Measurements from ENCODE around the gene TMPRSS6.
A peak's percentile ranks its signal among the peaks of the same experiment; 100 is the strongest.

The TMPRSS6 gene

GRCh38 chr22:37109242-37109917, at the start of gene TMPRSS6:
TSS of gene TMPRSS6 (minus strand) at chr22:37109713. CDS start at chr22:37103417, 6,296 bp downstream.
- DNase-seq: peak; percentile 65

DNA sequence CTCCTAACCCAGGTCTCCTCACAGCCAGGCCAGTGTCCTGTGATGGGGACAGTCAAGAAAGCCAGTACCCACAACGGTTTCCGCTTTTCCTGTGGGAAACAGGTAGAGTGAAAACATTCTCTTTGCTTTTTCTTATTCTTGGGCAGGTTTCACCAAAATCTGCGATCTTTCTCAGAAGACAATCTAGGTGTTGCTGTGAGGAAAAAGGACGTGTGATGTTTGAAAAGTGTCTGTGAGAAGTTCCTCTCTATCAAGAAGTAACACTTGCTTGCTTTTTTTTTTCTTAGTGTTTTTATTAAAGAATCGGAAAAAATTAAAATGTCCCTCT, 49.4 kb upstream of the TMPRSS6 start:
- no peak for DNase-seq

- DNase-seq: no peak
These were observed 48.2 kb upstream of the TMPRSS6 start for GRCh38 chr22:37157516-37158285.

DNA sequence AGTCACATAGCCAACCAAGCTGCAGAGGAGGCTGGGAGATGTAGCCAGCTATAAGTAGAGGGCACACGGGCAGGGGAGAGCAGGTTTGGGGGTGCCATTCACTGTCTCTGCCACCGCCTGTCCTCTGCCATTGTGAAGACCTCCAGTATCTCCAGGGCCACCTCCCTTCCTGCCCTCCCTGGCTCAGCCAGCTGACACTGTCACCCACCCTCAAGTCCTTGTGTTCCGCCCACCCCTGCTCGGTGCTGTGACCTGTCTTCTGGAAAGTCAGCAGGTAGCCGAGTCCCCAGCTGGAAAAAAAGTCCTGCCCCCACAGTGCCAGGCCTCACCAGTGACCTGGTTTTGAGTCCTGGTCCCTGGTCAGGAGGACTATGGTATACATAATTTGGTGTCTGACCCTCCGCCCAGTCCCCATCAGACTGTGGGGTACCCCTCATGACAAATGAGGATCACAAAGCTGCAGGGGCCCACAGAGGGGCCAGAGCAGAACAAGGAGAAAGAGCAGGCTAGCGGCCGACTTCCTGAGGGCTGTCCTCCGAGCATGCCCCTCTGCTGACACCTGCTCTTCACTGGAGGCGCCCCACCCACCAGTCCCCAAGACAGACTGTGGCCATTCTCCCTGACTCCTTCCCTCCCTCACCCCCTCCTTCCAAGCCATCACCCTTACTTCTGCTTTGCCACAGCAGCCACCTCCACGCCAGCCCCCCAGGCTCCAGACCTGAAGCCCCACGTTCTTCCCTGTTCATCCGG, 47.3 kb upstream of the TMPRSS6 start:
- no peak for DNase-seq

DNA sequence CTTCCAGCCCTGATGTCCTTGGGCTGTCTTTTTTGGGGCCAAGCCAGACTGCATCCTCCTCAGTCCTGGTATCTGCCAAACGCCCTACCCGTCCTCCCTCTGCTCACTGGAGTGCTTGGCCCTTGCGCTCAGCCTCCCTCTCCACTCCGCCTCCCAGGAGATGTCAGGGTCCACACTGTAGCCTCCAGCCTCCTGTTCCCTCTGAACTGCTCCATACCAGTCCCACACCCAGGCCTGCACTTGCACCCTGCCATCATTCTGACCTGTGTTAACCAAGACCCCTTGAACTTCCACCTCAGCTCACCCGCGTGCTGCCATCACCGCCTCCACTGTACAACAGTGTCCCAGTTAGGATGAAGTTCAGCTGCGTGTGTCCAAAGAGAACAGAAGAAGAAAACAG, 46.5 kb upstream of the TMPRSS6 start:
- no peak for DNase-seq

- no peak for DNase-seq
These were observed 45.6 kb upstream of the TMPRSS6 start for GRCh38 chr22:37154925-37155712.

DNA sequence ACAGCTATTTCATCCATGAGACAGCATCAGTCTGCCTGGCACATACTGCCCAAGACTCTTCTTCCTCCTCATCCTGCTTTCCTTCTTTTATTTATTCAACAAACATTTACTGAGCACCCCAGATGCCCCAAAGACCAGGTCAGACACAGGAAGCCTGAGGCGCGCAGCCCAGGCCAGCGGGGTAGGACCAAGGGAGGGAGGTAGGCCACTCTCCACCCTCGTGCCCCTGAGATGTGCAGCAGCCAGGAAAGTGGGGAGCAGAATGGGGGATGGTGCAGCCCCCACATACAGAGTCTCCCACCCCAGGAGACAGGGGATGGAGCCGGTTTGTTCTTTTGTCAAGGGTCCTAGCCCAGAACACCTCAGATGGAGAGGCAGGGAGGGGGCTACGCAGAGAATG, 44.4 kb upstream of the TMPRSS6 start:
- DNase-seq: no peak

DNA sequence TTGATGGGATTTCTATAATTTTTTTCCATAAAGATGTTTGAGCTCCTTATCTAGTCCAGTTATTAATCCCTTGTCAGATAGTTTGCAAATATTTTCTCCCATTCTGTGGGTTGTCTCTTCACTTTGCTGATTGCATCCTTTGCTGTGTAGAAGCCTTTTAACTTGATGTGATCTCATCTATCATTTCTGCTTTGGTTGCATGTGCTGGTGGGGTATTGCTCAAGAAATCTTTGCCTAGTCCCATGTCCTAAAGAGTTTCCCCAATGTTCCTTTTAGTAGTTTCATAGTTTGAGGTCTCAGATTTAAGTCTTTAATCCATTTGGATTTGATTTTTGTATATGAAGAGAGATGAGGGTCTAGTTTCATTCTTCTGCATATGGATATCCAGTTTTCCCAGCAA, 41.9 kb upstream of the TMPRSS6 start:
- no peak for DNase-seq

DNA sequence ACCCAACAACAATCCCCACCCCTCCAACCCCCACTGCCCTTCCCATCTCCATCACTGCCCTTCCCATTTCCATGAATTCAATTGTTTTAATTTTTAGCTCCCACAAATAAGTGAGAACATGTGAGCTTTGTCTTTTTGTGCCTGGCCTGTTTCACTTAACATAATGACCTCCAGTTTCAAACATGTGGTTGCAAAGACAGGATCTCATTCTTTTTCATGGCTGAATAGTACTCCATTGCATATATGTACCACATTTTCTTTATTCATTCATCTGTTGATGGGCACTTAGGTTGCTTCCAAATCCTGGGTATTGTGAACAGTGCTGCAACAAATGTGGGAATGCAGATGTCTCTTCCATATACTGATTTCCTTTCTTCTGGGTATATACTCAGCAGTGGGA, 41.2 kb upstream of the TMPRSS6 start:
- DNase-seq: no peak

GRCh38 chr22:37148742-37149665, 39.5 kb upstream of the TMPRSS6 start:
- DNase-seq: no peak

DNA sequence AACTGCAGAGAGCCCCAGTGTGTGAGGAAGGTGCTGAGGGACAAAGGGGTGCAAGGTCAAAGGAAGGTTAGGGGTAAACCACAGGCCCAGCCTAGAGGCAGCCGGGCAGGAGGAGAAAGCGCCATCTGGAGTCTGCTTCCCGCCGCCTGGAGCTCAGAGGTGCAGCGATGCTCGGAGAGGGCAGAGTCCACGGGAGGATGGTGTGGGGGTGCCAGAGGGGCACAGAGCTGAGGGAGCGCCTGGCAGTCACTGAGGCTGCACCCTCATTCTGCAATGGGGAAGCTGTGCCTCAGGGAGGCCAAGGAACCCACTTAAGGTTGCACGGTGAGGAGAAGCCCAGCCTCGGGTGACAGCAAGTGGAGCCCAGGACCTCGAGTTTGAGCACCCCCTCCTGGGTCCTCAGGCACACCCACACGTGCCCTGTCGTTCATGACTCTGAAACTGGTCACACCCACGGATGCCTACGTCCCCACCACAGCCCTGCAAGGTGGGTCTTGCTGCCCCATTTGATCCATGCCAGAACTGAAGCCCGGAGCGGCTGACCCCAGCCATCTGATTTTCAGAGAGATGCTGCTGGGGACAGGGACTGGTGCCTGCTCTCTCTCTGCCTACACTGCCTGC, 38.6 kb upstream of the TMPRSS6 start:
- no peak for DNase-seq

DNA sequence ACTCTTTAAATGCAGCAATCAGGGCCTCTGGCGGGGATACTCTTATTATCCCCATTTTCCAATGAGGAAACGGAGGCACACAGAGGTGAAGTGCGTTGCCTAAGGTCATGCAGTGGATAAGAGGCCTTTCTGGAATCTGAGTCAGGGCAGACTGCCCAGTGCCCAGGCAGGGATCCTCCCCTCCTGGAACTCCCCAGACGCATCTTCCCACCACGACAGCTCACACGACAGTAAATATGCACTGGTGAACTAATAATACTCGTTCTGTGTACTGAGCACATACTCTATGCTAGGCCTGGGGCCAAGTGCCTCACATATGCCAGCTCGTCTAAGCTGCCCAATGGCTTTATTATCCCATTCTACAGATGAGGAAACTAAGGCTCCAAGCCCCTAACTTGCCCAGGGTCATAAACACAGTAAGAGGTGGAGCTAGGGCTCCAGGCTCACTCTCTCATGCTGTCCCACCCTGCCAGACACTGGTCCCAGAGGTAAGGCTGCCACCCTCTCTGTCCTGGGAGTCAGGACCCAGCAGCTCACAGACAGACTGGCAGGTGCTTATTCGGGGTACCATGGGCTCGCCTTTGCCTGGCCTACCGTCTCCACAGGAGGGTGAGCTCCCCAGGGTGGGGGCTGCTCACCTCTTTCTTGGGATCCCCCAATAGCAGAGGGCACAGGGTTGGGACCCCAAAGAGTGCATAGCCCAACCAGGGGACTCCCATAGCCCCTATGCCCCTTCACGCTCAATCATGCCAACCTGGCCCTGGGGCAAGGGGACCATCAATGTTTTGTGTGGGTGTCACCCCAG, 37.9 kb upstream of the TMPRSS6 start:
- no peak for DNase-seq

- DNase-seq: no peak
These were observed 37.1 kb upstream of the TMPRSS6 start for GRCh38 chr22:37146507-37147180.

- DNase-seq: no peak
These were observed 36.5 kb upstream of the TMPRSS6 start for GRCh38 chr22:37146051-37146385.

GRCh38 chr22:37145180-37146050, 35.9 kb upstream of the TMPRSS6 start:
- DNase-seq: peak; percentile 6

- no peak for DNase-seq
These were observed 34.7 kb upstream of the TMPRSS6 start for GRCh38 chr22:37144180-37144554.

- no peak for DNase-seq
These were observed 32.5 kb upstream of the TMPRSS6 start for GRCh38 chr22:37141971-37142370.

DNA sequence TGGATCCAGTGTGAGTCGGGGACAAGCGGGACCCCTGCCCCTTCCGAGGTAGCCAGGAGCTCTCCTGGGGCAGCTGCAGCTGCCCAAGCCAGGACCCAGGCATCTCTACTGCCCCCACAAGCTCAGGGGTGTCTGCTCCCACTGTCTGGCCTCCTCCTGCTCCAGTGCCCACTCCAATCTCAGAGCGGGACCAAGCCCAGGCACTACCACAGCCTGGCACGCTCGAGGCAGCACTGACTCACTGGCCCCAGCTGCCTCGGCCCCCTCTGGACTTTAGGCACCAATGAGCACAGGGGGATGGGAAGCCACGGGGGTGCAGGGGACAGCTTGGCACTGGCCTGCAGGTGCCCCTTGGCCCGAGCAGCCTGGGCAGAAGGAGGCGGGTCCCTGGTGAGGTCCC, 32.0 kb upstream of the TMPRSS6 start:
- DNase-seq: no peak

- DNase-seq: no peak
These were observed 31.3 kb upstream of the TMPRSS6 start for GRCh38 chr22:37140686-37141323.
